NCI-H146 treated with DMSO at 0.1 percent for 48 hours (cell line): Measurements from ENCODE around the gene NPAS1.
A peak's percentile ranks its signal among the peaks of the same experiment; 100 is the strongest.

Source experiments
- DNase-seq: peaks from one replicate; lab custom pipeline; 2025; ENCODE audit not compliant: unreplicated experiment; lab: John Stamatoyannopoulos, UW

The NPAS1 gene

DNA sequence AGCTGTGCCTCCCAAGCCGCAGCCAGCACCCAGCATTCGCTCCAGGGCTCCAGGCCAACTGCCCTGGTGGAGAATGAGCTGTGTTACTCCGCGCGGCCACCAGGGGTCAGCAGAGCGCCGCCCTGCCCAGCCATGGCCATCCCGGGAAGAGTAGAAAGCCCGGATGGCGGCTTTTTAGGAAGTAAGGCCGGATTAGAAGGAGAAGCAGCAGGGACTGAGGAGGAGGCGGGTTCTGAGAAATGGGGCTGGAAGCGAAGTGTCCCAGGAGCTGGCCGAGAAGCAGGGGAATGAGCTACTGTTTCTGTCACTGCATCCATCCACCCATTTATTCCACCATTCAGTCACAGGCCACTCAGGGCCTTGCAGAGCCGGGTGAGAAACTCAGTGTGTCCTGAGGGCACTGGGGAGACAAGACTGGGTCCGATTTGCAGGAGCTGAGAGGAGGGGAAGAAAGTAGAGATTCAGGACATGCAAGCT lies 6.6 kb upstream of the NPAS1 start:
- DNase-seq: peak; percentile 64

DNA sequence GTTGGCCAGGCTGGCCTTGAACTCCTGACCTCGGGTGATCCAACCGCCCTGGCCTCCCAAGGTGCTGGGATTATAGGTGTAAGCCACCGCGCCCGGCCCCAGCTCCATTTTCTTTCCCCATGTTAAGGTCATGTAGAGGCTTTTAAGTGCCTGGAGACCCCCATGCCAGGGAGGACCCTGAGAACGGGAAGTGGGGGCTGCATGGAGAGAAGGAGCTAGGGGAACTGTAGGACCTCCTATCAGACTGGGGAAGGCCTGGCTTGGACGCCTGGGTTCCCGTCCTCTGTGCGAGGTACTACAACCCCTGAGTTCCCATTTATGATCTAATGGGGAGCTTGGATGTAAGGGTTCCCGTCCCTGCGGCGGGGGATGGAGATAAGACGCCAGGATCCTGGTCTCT lies 714 bp upstream of the NPAS1 start:
- no peak for DNase-seq

DNA sequence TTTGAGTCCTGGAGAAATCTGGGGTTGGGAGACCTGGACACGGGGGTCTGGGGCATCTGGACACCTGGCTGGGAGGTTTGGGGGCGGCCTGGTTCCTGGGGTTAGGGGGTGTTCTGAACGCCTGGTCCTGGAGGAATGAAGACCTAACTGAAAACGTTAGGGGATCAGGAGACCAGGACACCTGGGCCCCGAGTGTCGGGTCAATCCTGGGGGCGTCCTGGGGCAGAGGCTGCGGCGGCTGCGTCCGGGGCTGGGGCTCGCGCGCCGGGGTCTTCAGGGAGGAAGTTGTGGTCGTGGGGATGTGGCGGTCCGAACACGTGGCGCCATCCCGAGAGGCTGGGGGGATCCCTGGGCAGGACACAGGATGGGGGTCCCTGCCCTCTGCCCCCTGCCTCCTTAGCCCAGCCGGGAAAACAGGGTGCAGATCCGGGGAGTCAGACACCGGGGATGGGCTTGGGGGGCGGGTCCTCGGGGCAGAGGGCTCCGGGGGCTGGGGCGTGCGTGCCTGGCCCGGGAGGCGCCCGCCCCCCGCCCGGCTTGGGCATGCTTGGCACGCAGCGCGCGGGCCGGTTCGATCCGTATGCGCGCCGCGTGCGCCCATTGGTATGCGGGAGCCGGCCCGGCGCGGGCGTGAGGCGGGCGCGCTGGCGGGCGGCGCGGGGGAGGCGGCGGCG lies 632 bp downstream of the NPAS1 start:
- DNase-seq: no peak

DNA sequence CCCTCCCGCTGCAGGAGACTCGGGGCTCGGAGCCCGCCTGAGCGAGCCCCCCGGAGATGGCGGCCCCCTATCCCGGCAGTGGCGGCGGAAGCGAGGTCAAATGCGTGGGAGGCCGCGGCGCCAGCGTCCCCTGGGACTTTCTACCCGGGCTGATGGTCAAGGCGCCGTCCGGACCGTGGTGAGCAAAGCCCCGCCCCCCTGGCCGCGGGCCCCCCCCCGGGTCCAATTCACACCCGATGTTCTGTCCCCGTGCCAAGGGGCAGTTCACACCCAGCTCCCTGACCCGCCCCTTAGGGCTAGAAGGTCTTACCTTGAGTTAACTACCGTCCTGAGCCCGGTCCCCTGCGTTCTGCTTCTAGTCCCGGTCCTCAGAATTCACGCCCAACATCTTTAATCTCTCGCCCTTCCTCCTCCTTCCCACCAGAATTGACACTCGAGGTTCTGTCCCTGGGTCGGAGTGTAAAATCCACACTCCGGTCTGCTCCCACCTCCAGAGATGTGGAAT lies 1.4 kb downstream of the NPAS1 start:
- DNase-seq: no peak

DNA sequence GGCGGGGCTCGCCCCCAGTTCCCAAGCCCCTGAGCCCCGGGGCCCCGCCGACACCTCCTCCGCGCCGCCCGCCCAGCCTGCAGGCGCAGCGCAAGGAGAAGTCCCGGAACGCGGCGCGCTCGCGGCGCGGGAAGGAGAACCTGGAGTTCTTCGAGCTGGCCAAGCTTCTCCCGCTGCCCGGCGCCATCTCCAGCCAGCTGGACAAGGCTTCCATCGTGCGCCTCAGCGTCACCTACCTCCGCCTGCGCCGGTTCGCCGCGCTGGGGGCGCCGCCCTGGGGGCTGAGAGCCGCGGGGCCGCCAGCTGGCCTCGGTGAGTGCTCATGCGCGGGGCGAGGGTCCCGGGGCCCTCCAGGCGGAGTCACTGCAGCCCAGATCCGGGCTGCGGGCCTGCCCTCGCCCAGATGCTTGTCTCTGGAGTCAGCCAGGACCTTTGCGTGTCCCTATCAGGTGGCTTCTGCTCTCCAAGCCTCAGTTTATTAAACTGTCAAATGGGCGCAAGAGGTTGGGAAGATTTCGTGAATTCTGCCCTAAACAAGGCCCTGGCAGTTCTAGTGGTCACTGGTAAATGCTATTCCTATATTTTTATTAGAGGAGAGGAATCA lies 2.0 kb downstream of the NPAS1 start:
- DNase-seq: no peak

DNA sequence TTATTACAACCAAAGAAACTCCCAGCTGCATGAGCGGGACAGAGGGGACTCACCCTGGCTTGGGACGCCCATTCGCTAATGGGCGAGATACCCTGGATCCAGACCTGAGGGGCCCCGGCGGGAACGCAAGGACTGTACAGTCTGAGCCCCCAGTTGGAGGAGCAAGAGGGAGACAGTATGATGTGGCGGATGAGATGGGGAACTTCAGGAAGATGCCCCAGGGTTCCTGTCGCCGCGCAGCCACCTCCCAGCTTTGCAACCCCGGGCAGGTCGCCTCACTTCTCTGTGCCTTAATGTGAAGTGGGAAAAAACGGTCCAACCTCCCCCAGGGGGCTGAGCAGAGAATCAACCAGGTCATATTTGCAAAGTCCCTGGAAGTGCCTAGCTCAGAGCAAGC lies 2.5 kb downstream of the NPAS1 start:
- DNase-seq: no peak

DNA sequence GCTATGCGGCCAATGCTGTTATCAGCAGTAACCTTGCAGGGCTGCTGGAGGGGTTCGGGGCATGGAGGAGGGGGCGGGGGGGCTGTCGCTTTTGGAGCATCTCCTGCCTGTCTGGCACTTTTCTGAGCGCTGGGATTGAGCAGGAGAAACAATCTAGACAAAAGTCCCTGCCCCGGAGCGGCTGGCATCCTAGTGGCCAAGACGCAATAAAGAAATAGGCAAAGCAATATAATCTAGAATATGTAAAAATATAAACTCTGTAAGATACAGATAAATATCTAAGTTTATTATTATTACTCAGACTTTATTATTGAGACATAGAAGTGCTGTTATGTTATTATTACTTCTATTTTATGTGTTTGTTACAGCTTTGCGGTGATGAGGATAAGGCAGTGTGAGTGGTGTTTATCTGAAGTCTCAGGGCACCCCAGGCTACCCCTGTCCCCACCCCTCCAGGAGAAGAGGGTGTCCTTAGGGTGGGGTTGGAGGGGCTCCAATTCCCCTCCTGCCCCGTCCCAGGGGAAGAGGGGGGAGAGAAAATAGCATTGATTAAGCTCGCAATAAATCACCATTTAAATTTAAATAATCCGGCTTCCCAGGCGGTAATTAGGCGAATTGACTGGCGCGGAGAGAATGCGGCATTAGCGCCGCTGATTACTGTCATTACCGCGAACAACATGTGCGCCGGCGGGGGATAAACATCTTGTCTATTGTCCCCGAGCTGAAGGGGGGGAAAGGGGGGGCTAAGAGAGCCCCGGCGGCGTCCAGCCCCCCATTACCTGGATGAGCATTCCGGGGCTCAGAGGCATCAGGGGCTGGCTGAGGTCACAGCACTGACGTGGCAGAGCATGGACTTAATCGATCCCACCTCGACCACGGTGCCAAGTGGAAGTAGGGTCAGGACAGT lies 3.2 kb downstream of the NPAS1 start:
- peak; percentile 18 for DNase-seq

DNA sequence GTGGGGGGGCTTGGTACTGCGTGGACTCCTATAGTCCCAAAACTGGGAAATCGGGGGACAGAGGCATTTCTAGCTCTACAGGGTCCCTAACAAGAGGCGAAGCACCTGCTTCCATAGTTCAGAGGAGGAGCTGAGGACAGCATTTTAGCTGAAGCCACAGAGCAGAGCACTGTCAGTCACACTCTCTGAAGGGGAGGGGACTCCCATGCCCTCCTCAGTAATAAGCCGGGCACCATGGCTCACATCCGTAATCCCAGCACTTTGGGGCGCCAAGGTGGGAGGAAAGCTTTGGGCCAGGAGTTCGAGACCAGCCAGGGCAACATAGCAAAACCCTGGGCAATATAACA lies 3.8 kb downstream of the NPAS1 start:
- no peak for DNase-seq

DNA sequence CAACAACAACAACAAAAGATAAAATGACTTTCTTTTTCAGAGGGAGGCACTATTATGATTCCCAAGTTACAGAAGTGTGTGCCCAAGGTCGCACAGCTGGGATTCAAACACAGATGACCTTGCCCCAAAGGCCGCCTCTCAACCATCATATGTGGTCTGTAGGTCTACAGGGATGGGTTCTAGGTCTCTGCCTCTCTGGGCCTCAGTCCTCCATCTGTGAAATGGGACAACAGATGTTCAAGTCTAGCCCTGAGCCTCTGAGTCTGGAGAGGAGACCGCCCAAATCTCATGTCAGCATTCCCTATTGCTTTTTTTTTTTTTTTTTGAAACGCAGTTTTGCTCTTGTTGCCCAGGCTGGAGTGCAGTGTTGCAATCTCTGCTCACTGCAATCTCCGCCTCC lies 4.9 kb downstream of the NPAS1 start:
- no peak for DNase-seq

DNA sequence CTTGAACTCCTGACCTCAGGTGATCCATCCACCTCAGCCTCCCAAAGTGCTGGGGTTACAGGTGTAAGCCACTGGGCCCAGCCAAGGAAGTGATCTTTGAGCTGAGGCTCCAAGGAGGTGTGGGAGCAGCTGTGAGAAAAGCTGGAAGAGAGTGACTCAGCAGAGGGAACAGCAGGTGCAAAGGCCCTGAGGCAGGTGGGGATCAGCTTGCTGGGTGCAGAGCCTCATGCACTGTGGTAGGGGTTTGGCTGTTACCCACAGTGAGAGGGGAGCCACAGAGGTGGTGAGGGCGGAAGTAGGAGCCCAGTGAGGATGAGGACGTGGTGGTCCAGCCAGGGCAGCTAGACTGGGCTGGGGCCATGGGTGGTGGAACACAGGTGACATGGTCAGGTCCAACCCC lies 6.5 kb downstream of the NPAS1 start:
- no peak for DNase-seq

DNA sequence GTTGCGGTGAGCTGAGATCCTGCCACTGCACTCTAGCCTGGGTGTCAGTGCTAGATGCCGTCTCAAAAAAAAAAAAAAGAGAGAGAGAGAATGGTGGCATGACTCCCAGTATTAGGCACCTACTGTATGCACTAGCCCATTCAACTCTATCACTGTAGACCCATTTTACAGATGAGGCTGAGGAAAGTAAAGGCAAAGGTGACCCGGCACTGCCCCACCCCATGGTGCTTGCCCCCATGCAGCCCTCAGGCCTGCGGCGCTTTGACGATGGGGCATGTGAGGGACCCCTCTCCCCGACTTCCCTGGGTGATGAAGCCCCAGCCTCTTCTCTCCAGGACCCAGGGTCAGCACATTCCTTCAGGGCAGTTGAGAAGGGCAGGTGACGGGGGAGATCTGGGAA lies 7.3 kb downstream of the NPAS1 start:
- no peak for DNase-seq

DNA sequence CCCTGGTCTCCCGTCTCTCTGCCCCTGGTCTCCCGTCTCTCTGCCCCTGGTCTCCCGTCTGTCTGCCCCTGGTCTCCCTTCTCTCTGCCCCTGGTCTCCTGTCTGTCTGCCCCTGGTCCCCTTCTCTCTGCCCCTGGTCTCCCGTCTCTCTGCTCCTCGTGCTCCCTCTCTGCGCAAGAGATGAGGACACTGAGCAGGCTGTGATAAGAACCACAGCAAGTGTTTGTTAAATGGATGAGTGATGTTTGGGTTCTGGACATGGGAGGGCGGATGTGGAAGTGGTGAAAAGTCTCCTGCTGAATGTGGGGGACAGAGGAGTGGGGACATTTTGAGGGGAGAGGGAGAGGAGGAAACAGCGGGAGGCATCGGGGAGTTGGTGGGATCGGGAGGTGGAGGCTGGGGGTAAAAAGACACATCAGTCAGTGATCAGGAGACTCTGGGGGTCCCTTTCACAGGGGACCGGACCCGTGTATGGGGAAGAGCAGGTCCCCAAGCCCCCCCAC lies 8.0 kb downstream of the NPAS1 start:
- no peak for DNase-seq

DNA sequence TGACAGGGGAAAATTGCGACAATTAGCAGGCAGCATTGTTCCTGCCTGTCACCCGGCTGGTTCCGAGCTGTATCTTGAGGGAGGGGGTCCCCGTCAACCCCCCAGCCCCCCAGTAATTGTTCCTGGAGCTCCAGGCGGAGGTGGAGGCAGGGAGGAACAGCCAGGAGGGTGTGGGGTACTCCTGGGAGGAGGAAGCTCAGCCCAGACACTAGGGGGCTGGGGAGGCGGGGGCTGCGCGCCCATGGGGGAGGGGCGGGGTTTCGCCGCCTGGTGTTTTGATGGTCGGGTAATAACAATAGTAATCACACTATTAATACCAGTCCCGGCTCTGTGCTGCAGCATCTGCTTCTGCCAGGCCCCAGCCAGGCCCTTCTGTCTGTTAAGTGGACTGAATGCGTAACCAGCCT lies 8.6 kb downstream of the NPAS1 start:
- DNase-seq: peak; percentile 18

DNA sequence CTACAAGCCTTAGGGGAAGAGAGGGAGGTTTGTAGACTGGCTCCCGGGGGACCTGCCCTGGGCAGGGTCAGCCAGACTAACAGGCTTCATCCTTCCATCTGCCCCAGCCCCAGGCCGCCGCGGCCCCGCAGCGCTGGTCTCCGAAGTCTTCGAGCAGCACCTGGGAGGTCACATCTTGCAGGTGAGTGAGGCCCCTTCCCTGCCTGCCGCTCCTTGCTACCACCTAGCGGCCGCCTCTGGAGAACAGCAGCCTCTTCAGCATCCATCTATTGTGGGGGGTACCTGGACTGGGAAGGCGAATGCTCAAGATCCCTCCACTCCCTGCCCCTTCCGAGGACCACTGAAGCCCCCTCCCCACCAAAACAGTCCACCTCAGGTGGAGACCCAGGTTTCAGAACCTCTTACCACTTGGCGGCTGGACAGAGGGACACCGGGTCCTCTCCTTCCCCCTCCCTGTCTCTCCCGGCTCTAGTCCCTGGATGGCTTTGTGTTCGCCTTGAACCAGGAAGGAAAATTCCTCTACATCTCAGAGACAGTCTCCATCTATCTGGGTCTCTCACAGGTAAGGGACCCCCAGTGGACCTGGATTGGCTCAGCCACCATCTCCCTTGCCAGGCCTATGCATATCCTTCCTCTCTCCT lies 12.7 kb downstream of the NPAS1 start:
- DNase-seq: peak; percentile 68

DNA sequence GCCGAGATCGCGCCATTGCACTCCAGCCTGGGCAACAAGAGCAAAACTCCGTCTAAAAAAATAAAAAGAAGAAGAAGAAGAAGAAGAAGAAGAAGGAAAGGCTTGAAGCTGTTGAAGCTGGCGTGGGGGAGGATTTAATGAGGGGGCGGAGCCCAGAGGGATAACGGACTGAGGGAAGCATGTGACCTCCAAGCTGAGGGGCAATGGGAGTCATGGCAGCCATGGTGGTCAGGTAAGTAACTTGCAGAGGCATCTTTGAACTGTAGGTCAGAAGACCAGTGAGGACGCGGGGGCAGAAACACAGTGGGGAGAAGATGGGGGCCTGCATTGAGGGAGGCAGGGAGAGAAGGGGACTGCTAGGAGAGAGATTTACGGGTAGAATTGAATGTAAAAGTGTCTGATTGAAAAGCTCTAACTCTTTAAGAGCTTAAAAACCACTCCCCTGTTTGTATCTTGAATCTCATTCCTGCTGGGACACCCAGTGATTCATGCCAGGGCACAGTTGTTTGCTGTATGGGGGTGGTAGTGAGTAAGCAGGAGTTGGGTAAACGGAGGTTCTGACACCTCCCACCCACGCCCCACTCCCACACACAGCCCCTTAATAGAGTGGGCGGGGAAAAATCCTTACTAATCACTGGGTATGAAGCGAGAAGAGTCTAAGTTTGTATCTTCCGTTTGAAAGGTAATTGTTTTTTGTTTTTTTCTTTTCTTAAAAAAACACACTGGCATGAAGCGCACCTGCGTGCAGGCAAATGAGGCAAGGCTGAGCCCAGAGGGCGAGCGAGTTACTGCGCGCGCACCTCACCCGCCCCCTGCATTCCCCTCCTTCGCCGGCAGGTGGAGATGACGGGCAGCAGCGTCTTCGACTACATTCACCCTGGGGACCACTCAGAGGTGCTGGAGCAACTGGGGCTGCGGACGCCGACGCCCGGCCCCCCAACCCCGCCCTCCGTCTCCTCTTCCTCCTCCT lies 15.8 kb downstream of the NPAS1 start:
- DNase-seq: peak; percentile 80

DNA sequence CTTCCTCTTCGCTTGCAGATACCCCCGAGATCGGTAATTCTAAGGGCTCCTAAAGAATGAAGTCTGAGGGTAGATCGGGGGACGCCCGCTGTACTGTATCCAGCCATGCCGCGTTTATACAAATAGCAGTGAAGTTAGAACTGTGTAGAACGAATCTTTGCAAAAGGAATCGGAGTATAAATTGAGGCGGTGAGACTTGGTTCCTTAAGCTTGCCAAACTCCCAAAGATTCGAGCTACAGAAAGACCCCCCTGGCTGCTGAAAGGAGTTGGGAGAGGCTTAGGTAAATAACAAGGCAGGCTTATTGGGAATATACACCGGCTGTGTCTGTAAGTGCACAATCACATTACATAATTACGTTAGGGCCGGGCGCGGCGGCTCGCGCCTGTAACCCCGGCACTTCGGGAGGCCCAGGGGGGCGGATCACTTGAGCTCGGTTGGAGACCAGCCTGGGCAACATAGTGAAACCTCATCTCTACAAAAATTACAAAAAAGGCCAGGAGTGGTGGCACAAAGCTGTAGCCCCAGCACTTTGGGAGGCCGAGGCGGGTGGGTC lies 16.5 kb downstream of the NPAS1 start:
- DNase-seq: peak; percentile 74

DNA sequence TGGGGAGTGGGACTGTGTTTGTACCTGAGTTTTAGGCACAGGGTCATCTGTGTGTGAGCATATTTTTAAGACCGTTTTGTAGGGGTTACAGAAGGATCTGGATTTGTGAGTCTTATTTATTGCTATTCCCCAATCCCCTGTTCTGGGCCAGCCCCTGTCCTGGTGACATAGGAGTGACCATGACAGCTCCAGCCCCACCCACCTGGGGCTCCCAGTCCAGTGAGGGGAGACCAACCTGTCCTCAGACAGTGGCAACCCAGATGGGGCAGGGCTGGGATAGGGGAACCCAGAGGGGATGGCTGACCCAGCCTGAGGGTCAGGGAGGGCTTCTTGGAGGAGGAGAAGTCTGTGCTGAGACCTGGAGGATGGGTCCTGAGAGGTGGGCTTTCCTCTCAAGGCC lies 18.1 kb downstream of the NPAS1 start:
- no peak for DNase-seq

DNA sequence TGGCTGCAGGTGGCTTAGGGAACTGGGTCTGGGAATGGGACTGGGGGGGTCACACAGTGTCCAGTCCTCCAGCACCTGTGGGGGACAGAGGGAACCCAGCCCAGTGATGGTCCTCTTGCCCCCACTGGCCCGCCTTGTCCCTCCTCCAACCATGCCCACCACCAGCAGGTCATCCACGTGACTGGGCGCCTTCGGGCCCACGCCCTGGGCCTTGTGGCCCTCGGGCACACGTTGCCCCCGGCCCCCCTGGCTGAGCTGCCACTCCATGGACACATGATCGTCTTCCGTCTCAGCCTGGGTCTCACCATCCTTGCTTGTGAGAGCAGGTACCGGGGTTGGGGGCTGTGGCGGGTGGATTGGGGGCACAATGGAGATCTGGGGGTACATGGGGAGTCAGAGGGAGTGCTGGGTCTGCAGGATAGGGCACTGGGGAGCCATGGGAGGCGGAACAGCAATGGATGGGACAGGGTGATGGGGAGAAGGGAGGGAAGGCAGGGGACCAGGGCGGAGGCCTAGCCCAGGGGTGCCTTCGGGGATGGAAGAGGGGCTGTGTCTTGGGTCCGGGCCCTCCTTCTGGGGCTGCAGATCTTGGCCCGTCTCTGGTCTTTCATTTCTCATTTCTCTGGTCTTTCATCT lies 19.7 kb downstream of the NPAS1 start:
- no peak for DNase-seq

DNA sequence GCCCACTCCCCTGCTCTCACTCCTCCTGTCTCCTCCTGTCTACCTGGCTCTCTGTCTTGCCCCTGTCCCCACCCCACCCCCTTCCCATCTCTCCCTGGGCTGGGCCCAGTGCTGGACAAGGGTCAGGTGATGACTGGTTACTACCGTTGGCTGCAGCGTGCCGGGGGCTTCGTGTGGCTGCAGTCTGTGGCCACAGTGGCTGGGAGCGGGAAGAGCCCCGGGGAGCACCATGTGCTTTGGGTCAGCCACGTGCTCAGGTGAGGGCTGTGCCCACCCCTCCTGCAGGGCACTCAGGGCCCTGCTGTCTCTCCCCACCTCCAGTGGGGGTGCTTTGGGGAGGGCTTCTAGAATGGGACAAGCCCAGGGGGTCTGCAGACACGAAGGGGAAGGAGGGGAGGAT lies 21.2 kb downstream of the NPAS1 start:
- DNase-seq: no peak
